ENCODE data around the gene SMIM1. TPM values are rescaled to one million over a fixed set of nuclear protein-coding genes. Genes with fewer than 3 reads are reported as not detected.

The SMIM1 gene
- total and polyA plus RNA-seq, 4 donors, result 8.0 to 15.9 (median 10.9) TPM

GRCh38 chr1:3725366-3725765 lies 47.2 kb upstream of the SMIM1 start:
- 97 to 98% methylated on average over 2 of the region's 2 CpGs for WGBS, 2 donors
- ATAC-seq (ENCODE audit: insufficient read depth, low FRiP score) (no peak), DNase-seq (no peak)
- no peak overlapping the region for H3K4me3 ChIP-seq
- no peak overlapping the region for H3K27ac ChIP-seq (ENCODE audit: low read depth in 1 of 2, low read length in 1 of 2)
- peaks cover 0 to 2% (median 0%) of the 10 kb centered on the region in 4 donors for H3K9me3 ChIP-seq (ENCODE audit: control insufficient read depth in 4 of 4, insufficient read depth in 3 of 4, low read length in 3 of 4)
- no peaks in the 10 kb centered on the region for H3K36me3 ChIP-seq (ENCODE audit: control insufficient read depth in 4 of 4, insufficient read depth in 4 of 4, low read length in 4 of 4)
- peaks cover 0 to 4% (median 0%) of the 10 kb centered on the region in 5 donors for H3K4me1 ChIP-seq (ENCODE audit: control insufficient read depth in 5 of 5, insufficient read depth in 5 of 5, low read length in 5 of 5)
- no peak for TF ChIP-seq CTCF (IDR thresholded peaks at IDR 0.05; ENCODE audit: control extremely low read depth, extremely low read depth)
- H3K9ac ChIP-seq (ENCODE audit: insufficient read depth in 1 of 2, low read length in 2 of 2), result no peak overlapping the region
- peaks cover 0 to 5% (median 0%) of the 10 kb centered on the region in 3 donors for H3K27me3 ChIP-seq (ENCODE audit: control insufficient read depth in 3 of 3, insufficient read depth in 3 of 3, low read length in 2 of 3)

GRCh38 chr1:3727042-3727824 lies 45.3 kb upstream of the SMIM1 start:
- Histone ChIP-seq H3K9ac (ENCODE audit: insufficient read depth in 1 of 2, low read length in 2 of 2) (no peak overlapping the region), H3K36me3 (ENCODE audit: control insufficient read depth in 4 of 4, insufficient read depth in 4 of 4, low read length in 4 of 4) (no peaks in the 10 kb centered on the region), H3K4me3 (no peak overlapping the region), H3K9me3 (ENCODE audit: control insufficient read depth in 4 of 4, insufficient read depth in 3 of 4, low read length in 3 of 4) (peaks cover 0 to 2% (median 0%) of the 10 kb centered on the region in 4 donors), H3K4me1 (ENCODE audit: control insufficient read depth in 5 of 5, insufficient read depth in 5 of 5, low read length in 5 of 5) (no peaks in the 10 kb centered on the region), H3K27ac (ENCODE audit: low read depth in 1 of 2, low read length in 1 of 2) (no peak overlapping the region), H3K27me3 (ENCODE audit: control insufficient read depth in 3 of 3, insufficient read depth in 3 of 3, low read length in 2 of 3) (peaks cover 0 to 5% (median 0%) of the 10 kb centered on the region in 3 donors)
- 54 to 56% methylated on average over 37 of the region's 37 CpGs for WGBS, 2 donors
- ATAC-seq (ENCODE audit: insufficient read depth, low FRiP score), result no peak
- peak in 1 of 3 donors; percentile 21 for DNase-seq
- TF ChIP-seq CTCF (IDR thresholded peaks at IDR 0.05; ENCODE audit: control extremely low read depth, extremely low read depth), result no peak

- H3K9ac ChIP-seq (ENCODE audit: insufficient read depth in 1 of 2, low read length in 2 of 2), result no peak overlapping the region
- ATAC-seq (ENCODE audit: insufficient read depth, low FRiP score), result no peak
- peaks cover 0 to 2% (median 0%) of the 10 kb centered on the region in 4 donors for H3K9me3 ChIP-seq (ENCODE audit: control insufficient read depth in 4 of 4, insufficient read depth in 3 of 4, low read length in 3 of 4)
- H3K4me3 ChIP-seq, result no peak overlapping the region
- DNase-seq, result no peak
- H3K36me3 ChIP-seq (ENCODE audit: control insufficient read depth in 4 of 4, insufficient read depth in 4 of 4, low read length in 4 of 4), result no peaks in the 10 kb centered on the region
- TF ChIP-seq CTCF (IDR thresholded peaks at IDR 0.05; ENCODE audit: control extremely low read depth, extremely low read depth), result no peak
- H3K27me3 ChIP-seq (ENCODE audit: control insufficient read depth in 3 of 3, insufficient read depth in 3 of 3, low read length in 2 of 3), result peaks cover 0 to 5% (median 0%) of the 10 kb centered on the region in 3 donors
- 85 to 89% methylated on average over 31 of the region's 31 CpGs for WGBS, 2 donors
- no peak overlapping the region for H3K27ac ChIP-seq (ENCODE audit: low read depth in 1 of 2, low read length in 1 of 2)
- H3K4me1 ChIP-seq (ENCODE audit: control insufficient read depth in 5 of 5, insufficient read depth in 5 of 5, low read length in 5 of 5), result peaks cover 0 to 6% (median 0%) of the 10 kb centered on the region in 5 donors
Observed at GRCh38 chr1:3727825-3728776, 44.4 kb upstream of the SMIM1 start.
